HUES6 (cell line): ENCODE results near the gene PPP1R16B.
"Not testable (repeated sequence)": the region's sequence is repeated elsewhere in the genome, so short reads cannot be mapped to it uniquely, and the experiment has no call there.

ENCODE experiments used
- H3K27ac ChIP-seq: 2 replicates; pipeline ENCODE4 v1.7.0; 2013; ENCODE audit warnings: low read depth, mild to moderate bottlenecking, low read length, inconsistent platforms
- H3K27me3 ChIP-seq: 2 replicates; pipeline ENCODE4 v1.6.1; 2013; ENCODE audit warnings: low read length; ENCODE audit not compliant: control insufficient read depth, insufficient read depth
- H3K36me3 ChIP-seq: 2 replicates; pipeline ENCODE4 v1.6.1; 2013; ENCODE audit warnings: low read length; ENCODE audit not compliant: control insufficient read depth, insufficient read depth
- H3K4me1 ChIP-seq: 2 replicates; pipeline ENCODE4 v1.6.1; 2013; ENCODE audit warnings: low read length; ENCODE audit not compliant: control insufficient read depth, insufficient read depth
- H3K4me3 ChIP-seq: 2 replicates; pipeline ENCODE4 v1.5.1; 2013; ENCODE audit warnings: low read depth, low read length
- H3K9ac ChIP-seq: one replicate; pipeline ENCODE4 v1.6.1; 2013; ENCODE audit warnings: mild to moderate bottlenecking, low read length
- H3K9me3 ChIP-seq: 2 replicates; pipeline ENCODE4 v1.6.1; 2013; ENCODE audit warnings: low read depth, low read length; ENCODE audit not compliant: control insufficient read depth, insufficient read depth

Gene PPP1R16B

GRCh38 chr20:38810926-38811630, 5.6 kb downstream of the PPP1R16B start:
- Histone ChIP-seq H3K27ac (no peak overlapping the region), H3K9ac (no peak overlapping the region), H3K9me3 (no peaks in the 10 kb centered on the region), H3K4me3 (no peak overlapping the region), H3K27me3 (peaks cover 27% of the 10 kb centered on the region), H3K4me1 (peaks cover 12% of the 10 kb centered on the region), H3K36me3 (no peaks in the 10 kb centered on the region)

- Histone ChIP-seq H3K27ac (no peak overlapping the region), H3K27me3 (peaks cover 20% of the 10 kb centered on the region), H3K4me3 (no peak overlapping the region), H3K4me1 (peaks cover 17% of the 10 kb centered on the region), H3K9me3 (no peaks in the 10 kb centered on the region), H3K9ac (no peak overlapping the region), H3K36me3 (no peaks in the 10 kb centered on the region)
Measured at GRCh38 chr20:38811769-38812168, 6.3 kb downstream of the PPP1R16B start.

DNA sequence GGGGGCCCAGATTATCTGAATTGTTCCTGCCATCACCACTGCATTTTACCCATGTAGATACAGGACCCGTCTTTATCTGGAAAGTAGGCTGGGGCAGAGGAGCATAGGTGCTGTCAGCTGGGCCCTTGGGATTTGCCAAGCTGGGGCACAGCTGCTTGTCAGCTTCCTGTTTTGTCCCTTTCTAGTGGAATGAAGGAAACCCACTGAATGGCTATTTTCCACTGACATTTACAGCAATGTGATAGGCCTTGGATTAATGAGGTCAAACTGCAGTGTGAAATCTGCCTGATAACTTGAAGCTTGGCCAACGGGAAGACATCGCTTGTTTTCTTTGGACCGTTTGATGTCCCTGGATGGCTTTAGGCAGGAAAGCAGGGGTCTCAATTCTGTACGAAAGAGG, 6.7 kb downstream of the PPP1R16B start:
- H3K36me3 ChIP-seq = no peaks in the 10 kb centered on the region
- peaks cover 14% of the 10 kb centered on the region for H3K4me1 ChIP-seq
- H3K27me3 ChIP-seq = peaks cover 16% of the 10 kb centered on the region
- H3K9ac ChIP-seq = no peak overlapping the region
- H3K9me3 ChIP-seq = no peaks in the 10 kb centered on the region
- H3K27ac ChIP-seq = no peak overlapping the region
- H3K4me3 ChIP-seq = no peak overlapping the region

DNA sequence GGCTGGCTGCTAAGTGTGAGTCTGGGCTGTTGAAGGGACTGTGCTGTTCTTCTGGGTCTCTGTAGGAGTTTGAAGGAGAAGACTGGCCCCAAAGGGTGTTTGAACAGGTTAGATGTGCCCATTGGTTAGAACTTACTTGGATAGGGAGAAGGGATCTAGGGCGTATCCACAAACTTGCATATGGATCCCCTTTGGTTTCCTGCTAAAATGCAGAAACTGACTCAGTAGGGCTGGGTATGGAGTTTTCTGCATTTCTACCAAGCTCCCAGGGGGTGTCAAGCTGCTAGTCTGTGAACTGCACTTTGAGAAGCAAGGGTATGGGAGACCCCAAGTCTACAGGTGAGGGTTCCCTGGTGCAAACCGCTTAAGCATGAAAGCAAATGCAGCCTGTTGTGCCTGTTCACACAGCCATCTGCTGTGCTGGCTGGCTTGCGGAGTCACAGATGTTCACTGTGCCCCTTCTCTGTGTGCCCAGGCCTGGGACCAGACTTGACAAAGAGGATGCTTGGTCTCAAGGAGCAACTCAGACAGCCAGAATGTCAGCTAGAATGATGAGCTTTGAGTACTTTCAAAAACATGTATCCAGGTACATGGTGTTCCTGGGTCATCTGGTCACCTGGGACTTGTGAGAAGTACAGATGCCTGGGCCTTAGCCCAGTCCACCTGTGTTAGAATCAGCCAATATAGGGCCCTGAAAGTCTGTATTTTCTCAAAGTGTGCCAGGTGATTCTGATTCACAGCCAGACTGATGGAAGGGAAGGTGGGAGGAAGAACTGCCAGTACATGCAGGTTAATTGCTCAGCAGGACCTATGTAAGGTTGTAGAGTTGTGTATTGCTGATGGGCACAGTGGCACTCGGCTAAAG, 7.4 kb downstream of the PPP1R16B start:
- no peak overlapping the region for H3K4me3 ChIP-seq
- H3K27ac ChIP-seq = no peak overlapping the region
- no peaks in the 10 kb centered on the region for H3K9me3 ChIP-seq
- H3K27me3 ChIP-seq = peaks cover 8% of the 10 kb centered on the region; the same call in 1 of the 2 replicates
- peaks cover 14% of the 10 kb centered on the region for H3K4me1 ChIP-seq
- no peak overlapping the region for H3K9ac ChIP-seq
- H3K36me3 ChIP-seq = no peaks in the 10 kb centered on the region

- not testable (repeated sequence) for H3K4me3 ChIP-seq, H3K9ac ChIP-seq, H3K27ac ChIP-seq, H3K9me3 ChIP-seq, H3K36me3 ChIP-seq, H3K27me3 ChIP-seq
- peaks cover 20% of the 10 kb centered on the region for H3K4me1 ChIP-seq
Measured at GRCh38 chr20:38813574-38813962, 8.1 kb downstream of the PPP1R16B start.

DNA sequence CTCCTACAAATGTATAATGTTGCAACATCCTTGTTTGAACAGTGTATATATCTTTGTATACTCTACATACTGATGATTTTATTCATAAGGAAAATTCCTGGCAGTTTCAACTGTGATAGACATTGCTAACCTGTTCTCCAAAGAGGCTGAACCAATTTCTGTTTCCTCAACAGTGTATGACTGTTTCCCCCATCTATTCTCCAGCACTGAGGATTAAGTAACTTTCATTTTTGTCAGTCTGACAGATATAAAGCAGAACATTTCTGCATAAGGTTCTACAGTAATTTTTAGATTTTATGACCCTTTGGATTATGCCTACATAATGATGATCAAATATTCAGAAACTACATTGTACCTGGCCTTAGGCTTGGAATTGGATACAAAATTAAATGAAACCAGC, 9.9 kb downstream of the PPP1R16B start:
- Histone ChIP-seq H3K27me3 (no peaks in the 10 kb centered on the region), H3K9me3 (no peaks in the 10 kb centered on the region), H3K4me1 (peaks cover 22% of the 10 kb centered on the region), H3K27ac (no peak overlapping the region), H3K4me3 (no peak overlapping the region), H3K36me3 (no peaks in the 10 kb centered on the region), H3K9ac (no peak overlapping the region)

DNA sequence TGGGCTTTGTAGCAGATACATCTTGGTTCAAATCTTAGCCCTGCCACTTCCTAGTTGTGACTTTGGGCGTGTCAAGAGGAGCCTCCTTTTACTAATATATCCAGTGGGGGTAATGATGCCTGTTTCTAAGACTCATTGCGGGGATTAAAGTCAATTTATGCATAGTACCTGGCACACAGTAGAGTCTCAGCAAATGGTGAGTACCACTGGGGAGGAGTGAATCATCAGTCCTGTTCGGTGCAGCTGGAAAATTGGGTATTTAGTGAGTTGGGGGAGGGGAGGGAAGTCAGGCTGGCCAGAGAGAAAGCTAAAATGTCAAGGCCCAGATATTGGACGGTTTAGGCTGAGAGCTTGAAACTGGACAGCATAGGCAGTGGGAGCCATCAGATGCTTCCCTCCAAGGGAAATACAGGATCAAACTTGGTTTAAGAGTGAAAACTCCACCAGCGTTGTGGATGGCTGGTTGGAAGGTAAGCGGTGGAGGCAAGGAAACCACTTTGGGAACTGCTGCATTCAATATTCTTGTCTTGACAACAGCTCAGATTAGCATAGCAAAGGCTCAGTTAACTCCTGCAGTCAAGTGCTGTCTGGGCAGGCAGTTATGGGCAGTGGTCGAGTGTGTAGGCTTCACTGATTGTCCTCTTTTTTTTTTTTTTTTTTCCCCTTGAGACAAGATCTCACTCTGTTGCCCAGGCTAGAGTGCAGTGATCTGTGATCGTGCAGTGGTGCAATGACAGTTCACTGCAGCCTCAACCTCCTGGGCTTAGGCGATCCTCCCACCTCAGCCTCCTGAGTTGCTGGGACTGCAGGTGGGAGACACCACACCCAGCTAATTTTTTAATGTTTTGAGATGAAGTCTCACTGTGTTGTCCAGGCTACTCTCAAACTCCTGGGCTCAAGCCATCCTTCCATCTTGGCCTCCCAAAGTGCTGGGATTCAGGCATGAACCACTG, 12.9 kb downstream of the PPP1R16B start:
- H3K4me1 ChIP-seq = peaks cover 17% of the 10 kb centered on the region
- H3K27me3 ChIP-seq = no peaks in the 10 kb centered on the region
- H3K4me3 ChIP-seq = peak overlapping the region; percentile 44; the same call in 1 of the 2 replicates
- H3K36me3 ChIP-seq = no peaks in the 10 kb centered on the region
- H3K9ac ChIP-seq = peak overlapping the region; percentile 49
- H3K27ac ChIP-seq = peak overlapping the region; percentile 43; the same call in 1 of the 2 replicates
- H3K9me3 ChIP-seq = no peaks in the 10 kb centered on the region

DNA sequence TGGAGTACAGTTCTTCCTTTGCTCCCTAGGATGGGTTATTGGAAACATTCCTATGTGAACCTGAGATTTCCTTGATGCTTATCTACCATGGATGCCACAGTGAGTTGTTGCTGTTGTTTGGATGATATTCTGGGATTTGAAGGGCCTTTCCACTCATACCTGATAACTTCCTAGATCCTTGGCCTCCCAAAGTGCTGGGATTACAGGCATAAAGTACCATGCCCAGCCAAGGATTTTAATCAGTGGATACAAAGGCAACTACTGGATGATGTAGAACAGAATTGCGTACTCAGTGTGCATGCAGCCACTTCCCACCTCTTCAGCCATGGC, 20.0 kb downstream of the PPP1R16B start:
- H3K4me3 ChIP-seq = no peak overlapping the region
- no peaks in the 10 kb centered on the region for H3K9me3 ChIP-seq
- no peaks in the 10 kb centered on the region for H3K27me3 ChIP-seq
- no peak overlapping the region for H3K27ac ChIP-seq
- H3K4me1 ChIP-seq = peaks cover 18% of the 10 kb centered on the region
- peaks cover 3% of the 10 kb centered on the region; the same call in 1 of the 2 replicates for H3K36me3 ChIP-seq
- H3K9ac ChIP-seq = no peak overlapping the region

DNA sequence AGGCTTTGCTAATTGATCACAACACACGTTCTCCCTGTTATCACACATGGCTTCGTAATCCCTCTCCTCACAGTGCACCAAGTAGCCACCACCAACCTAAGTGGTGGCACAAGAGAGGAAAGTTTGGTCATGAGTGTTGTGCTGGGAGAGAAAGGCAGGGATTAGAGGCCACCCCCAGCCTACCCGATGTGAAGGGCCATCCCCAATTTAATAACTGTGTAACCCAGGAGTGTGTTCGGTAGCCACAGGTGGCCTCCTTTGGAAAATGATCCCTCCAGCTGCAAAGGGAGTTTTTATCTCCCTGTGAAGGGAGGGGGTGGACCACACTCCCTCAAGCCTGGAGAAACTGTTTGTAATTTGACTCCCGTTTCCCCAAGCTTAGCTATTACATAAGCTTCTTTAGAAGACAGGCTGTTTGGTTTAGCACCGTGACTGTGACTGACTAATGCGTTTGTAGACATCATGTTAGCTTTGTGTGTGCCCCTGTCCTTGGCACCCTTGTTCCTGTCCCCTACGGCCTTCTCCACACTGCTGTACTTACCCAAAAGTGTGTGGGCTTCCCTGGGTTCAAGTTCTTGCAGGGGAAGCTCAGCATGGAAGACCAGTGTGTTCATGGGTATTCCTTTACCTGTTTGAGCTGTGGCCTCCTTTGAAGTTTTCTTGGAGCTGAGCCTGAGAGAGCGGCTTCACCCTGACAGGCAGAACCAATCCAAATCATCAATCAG, 20.6 kb downstream of the PPP1R16B start:
- Histone ChIP-seq H3K27ac (no peak overlapping the region), H3K4me3 (peak overlapping the region; percentile 26; the same call in 1 of the 2 replicates), H3K4me1 (peaks cover 18% of the 10 kb centered on the region), H3K36me3 (peaks cover 3% of the 10 kb centered on the region; the same call in 1 of the 2 replicates), H3K27me3 (no peaks in the 10 kb centered on the region), H3K9ac (no peak overlapping the region), H3K9me3 (no peaks in the 10 kb centered on the region)

DNA sequence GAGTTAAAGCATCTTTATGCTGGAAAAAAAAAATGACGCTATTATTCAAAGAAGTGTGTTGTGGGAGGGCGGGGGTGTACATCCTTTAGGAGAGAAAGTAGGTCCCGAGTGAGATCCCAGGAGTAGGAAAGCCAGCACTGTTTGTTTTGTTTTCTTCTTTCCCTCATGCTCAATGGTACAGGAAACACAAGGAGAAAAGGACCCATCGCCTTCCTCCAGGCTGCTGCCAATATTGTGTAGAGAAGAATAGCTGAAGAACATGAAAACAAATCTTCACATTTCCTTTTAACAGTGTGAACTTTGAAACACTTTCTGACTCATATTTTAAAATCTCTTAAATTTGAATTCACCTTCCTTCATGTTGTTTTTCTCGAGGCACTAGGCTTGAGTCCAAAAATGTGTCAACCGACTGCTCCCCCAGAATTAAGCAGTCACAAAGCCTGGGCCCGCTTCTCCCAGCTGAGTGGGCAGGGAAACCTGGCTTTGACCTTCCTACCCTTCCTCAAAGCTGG, 22.3 kb downstream of the PPP1R16B start:
- Histone ChIP-seq H3K9ac (no peak overlapping the region), H3K27ac (no peak overlapping the region), H3K27me3 (no peaks in the 10 kb centered on the region), H3K9me3 (no peaks in the 10 kb centered on the region), H3K36me3 (peaks cover 3% of the 10 kb centered on the region; the same call in 1 of the 2 replicates), H3K4me3 (no peak overlapping the region), H3K4me1 (peaks cover 18% of the 10 kb centered on the region)
